CD14-positive monocyte (primary cell): ENCODE data around the gene RELN. TPM values are rescaled to one million over a fixed set of nuclear protein-coding genes. Genes with fewer than 3 reads are reported as not detected.

Experiments used
- DNase-seq, 3 donors: peaks; one replicate each; pipeline ENCODE4 v3.0.0-alpha.2; 2011 to 2022
- H2AFZ ChIP-seq: 2 replicates; pipeline ENCODE4 v1.6.0; 2012; ENCODE audit warnings: mild to moderate bottlenecking, low read depth, low read length, inconsistent platforms; ENCODE audit not compliant: insufficient read depth, poor library complexity, severe bottlenecking
- H3K27ac ChIP-seq, 2 donors: 1 replicate in 1 of 2; 2 replicates in 1 of 2; pipeline ENCODE4 v1.5.1; 2012 to 2013; ENCODE audit warnings: low read length in 2 of 2, control low read depth in 1 of 2, inconsistent platforms in 1 of 2, low read depth in 1 of 2, mild to moderate bottlenecking in 1 of 2
- H3K27me3 ChIP-seq, 2 donors: one replicate each; pipeline versions ENCODE4 v1.6.0 to v1.6.1; 2011 to 2013; ENCODE audit warnings: low read length in 2 of 2; ENCODE audit not compliant: control insufficient read depth in 2 of 2, insufficient read depth in 2 of 2
- H3K36me3 ChIP-seq, 2 donors: replicated peaks in 1 of 2; 1 replicate in 1 of 2; 2 replicates in 1 of 2; pipeline versions ENCODE4 v1.5.1 to v1.6.1; 2012 to 2013; ENCODE audit warnings: low read length in 2 of 2, control low read depth in 1 of 2, inconsistent platforms in 1 of 2, mild to moderate bottlenecking in 1 of 2; ENCODE audit not compliant: insufficient read depth in 2 of 2, control insufficient read depth in 1 of 2
- H3K4me1 ChIP-seq, 2 donors: 1 replicate in 1 of 2; 2 replicates in 1 of 2; pipeline versions ENCODE4 v1.5.1 to v1.6.1; 2012 to 2013; ENCODE audit warnings: low read length in 2 of 2, control low read depth in 1 of 2, inconsistent platforms in 1 of 2, mild to moderate bottlenecking in 1 of 2, moderate library complexity in 1 of 2; ENCODE audit not compliant: insufficient read depth in 2 of 2, control insufficient read depth in 1 of 2
- H3K4me2 ChIP-seq: replicated peaks from 2 replicates; pipeline ENCODE3; 2012; ENCODE audit warnings: low read length, moderate library complexity, mild to moderate bottlenecking; ENCODE audit not compliant: poor library complexity, severe bottlenecking; ENCODE audit errors: extremely low read depth
- H3K4me3 ChIP-seq, 3 experiments: fragments of 200-600 bp in 1 of 3; sonication (generic) in 1 of 3; replicated peaks in 1 of 3; 1 replicate in 2 of 3; 2 replicates in 1 of 3; pipeline ENCODE4 v1.5.1; 2011 to 2013; ENCODE audit warnings: low read length in 3 of 3, mild to moderate bottlenecking in 3 of 3, control low read depth in 2 of 3, low read depth in 2 of 3, inconsistent platforms in 1 of 3, moderate library complexity in 1 of 3
- H3K79me2 ChIP-seq: 2 replicates; pipeline ENCODE4 v1.6.0; 2012; ENCODE audit warnings: mild to moderate bottlenecking, control low read depth, inconsistent platforms, low read length, moderate library complexity; ENCODE audit not compliant: insufficient read depth
- H3K9ac ChIP-seq: 2 replicates; pipeline ENCODE4 v1.6.0; 2017; ENCODE audit warnings: low read length, mild to moderate bottlenecking; ENCODE audit not compliant: insufficient read depth, poor library complexity, severe bottlenecking
- H3K9me3 ChIP-seq, 2 donors: replicated peaks in 1 of 2; 1 replicate in 1 of 2; 2 replicates in 1 of 2; pipeline versions ENCODE4 v1.5.1 to v1.6.1; 2012 to 2013; ENCODE audit warnings: low read length in 2 of 2, control low read depth in 1 of 2; ENCODE audit not compliant: control insufficient read depth in 1 of 2, insufficient read depth in 1 of 2
- H4K20me1 ChIP-seq: 2 replicates; pipeline ENCODE4 v1.6.0; 2012; ENCODE audit warnings: mild to moderate bottlenecking, low read length, control low read depth, moderate library complexity; ENCODE audit not compliant: insufficient read depth
- H3K27ac Mint-ChIP-seq, 7 donors: one replicate each; pipeline ENCODE4 v1.8.0; 2020; ENCODE audit warnings: mild to moderate bottlenecking in 7 of 7, mixed read lengths in 7 of 7, moderate library complexity in 6 of 7, inconsistent platforms in 2 of 7
- H3K27me3 Mint-ChIP-seq, 3 donors: one replicate each; pipeline ENCODE4 v1.8.0; 2021 to 2022; ENCODE audit warnings: low read depth in 3 of 3, mild to moderate bottlenecking in 3 of 3, mixed read lengths in 3 of 3, moderate library complexity in 3 of 3, inconsistent platforms in 1 of 3
- H3K36me3 Mint-ChIP-seq, 2 donors: one replicate each; pipeline ENCODE4 v1.8.0; 2020; ENCODE audit warnings: mixed read lengths in 2 of 2, inconsistent platforms in 1 of 2, mild to moderate bottlenecking in 1 of 2
- H3K4me1 Mint-ChIP-seq: one replicate; pipeline ENCODE4 v1.8.0; 2020; ENCODE audit warnings: mild to moderate bottlenecking, mixed read lengths
- H3K4me3 Mint-ChIP-seq, 2 donors: one replicate each; pipeline ENCODE4 v1.8.0; 2020; ENCODE audit warnings: mild to moderate bottlenecking in 2 of 2, mixed read lengths in 2 of 2, moderate library complexity in 1 of 2
- H3K9me3 Mint-ChIP-seq, 7 donors: one replicate each; pipeline ENCODE4 v1.8.0; 2020 to 2022; ENCODE audit warnings: mixed read lengths in 7 of 7, mild to moderate bottlenecking in 6 of 7, moderate library complexity in 6 of 7, inconsistent platforms in 2 of 7
- WGBS: methylation state at CpG from one replicate; pipeline ENCODE4 v1.1.5; 2013; ENCODE audit warnings: missing lambda C conversion rate; ENCODE audit not compliant: insufficient coverage; 5-methylcytosine and 5-hydroxymethylcytosine counted together
- intact Hi-C, 2 donors: fragments of 100-400 bp; cut with micrococcal nuclease; formaldehyde crosslinking; loops; one replicate each; pipeline versions ENCODE4 v1.15.0 to v1.15.1; 2023
- polyA plus RNA-seq, 3 donors: library from polyadenylated mRNA; depleted of rRNA in 1 of 3; unstranded in 2 of 3; stranded (reverse) in 1 of 3; fragments of 300-500 nt in 2 of 3; fragments of >200 nt in 1 of 3; fragmentation: Illumina TruSeq in 2 of 3; gene quantifications; 1 replicate in 2 of 3; 2 replicates in 1 of 3; pipeline ENCODE4 v1.2.3, GENCODE V29; 2012 to 2021
- TF ChIP-seq, protein P1 (sequence below): fragments of 200-600 bp; IDR thresholded peaks from one replicate; pipeline ENCODE4 v1.8.0; 2022; ENCODE audit warnings: antibody characterized with exemption, mild to moderate bottlenecking

The RELN gene
- polyA plus RNA-seq, 3 donors, result not detected

DNA sequence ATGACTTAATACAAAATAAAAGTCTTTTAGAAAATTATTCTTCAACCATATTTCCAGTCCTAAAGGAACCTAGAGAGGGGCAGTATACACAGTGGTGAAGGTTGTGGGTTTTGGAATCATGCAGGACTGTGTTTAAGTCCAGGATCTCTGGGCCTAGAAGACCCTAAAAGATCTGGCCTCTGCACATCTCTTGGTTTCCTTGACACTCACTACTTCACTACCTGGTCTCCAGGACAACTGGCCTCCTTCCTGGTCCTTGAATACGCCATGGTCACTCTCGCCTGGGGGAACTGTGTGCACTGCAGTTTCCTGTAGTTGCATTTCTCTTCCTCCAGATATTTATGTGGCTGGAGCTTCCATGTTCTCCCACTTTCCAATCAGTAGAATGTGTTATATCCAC, 360.7 kb downstream of the RELN start:
- H3K4me3 Mint-ChIP-seq, result no peak overlapping the region
- H3K9me3 Mint-ChIP-seq, result peaks cover 0 to 2% (median 0%) of the 10 kb centered on the region in 7 donors
- no peaks in the 10 kb centered on the region for H3K27me3 ChIP-seq
- H3K4me2 ChIP-seq, result no peak overlapping the region
- H3K27me3 Mint-ChIP-seq, result peaks cover 0 to 3% (median 1%) of the 10 kb centered on the region in 3 donors
- no peaks in the 10 kb centered on the region for H3K4me1 Mint-ChIP-seq
- H3K79me2 ChIP-seq, result no peaks in the 10 kb centered on the region
- H3K9ac ChIP-seq, result no peak overlapping the region
- WGBS, result 74% methylated on average over 2 of the region's 2 CpGs
- H3K9me3 ChIP-seq, result no peaks in the 10 kb centered on the region
- no peaks in the 10 kb centered on the region for H3K4me1 ChIP-seq
- H3K36me3 Mint-ChIP-seq, result no peaks in the 10 kb centered on the region
- H3K4me3 ChIP-seq, result no peak overlapping the region
- no peak for DNase-seq
- no peaks in the 10 kb centered on the region for H4K20me1 ChIP-seq
- H2AFZ ChIP-seq, result no peak overlapping the region
- H3K27ac Mint-ChIP-seq, result no peak overlapping the region
- TF ChIP-seq, protein P1, sequence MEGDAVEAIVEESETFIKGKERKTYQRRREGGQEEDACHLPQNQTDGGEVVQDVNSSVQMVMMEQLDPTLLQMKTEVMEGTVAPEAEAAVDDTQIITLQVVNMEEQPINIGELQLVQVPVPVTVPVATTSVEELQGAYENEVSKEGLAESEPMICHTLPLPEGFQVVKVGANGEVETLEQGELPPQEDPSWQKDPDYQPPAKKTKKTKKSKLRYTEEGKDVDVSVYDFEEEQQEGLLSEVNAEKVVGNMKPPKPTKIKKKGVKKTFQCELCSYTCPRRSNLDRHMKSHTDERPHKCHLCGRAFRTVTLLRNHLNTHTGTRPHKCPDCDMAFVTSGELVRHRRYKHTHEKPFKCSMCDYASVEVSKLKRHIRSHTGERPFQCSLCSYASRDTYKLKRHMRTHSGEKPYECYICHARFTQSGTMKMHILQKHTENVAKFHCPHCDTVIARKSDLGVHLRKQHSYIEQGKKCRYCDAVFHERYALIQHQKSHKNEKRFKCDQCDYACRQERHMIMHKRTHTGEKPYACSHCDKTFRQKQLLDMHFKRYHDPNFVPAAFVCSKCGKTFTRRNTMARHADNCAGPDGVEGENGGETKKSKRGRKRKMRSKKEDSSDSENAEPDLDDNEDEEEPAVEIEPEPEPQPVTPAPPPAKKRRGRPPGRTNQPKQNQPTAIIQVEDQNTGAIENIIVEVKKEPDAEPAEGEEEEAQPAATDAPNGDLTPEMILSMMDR, result no peak
- intact Hi-C loops, result no loop called here
- H3K36me3 ChIP-seq, result no peaks in the 10 kb centered on the region
- H3K27ac ChIP-seq, result no peak overlapping the region

DNA sequence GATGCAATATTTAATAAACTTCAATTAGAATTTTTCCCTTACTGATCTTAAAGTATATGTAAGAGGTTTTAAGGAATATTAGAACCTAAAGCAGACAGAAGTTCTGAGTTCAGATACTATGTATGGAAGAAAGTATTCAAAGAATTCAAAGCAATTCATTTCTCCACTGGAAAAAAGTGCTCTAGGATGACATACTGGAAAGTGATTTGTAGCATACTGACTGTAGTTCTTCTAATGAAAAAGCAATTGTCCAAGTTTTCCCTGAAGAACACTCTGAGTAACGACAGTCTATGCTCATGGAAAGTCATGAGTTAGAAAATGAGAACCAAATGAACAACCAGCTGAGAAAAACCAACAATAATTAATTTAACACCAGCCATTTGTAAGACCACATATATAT, 362.7 kb downstream of the RELN start:
- no CpG with 5 or more reads among the region's 1 CpG for WGBS
- Mint-ChIP-seq H3K27me3 (peaks cover 0 to 3% (median 1%) of the 10 kb centered on the region in 3 donors), H3K4me1 (no peaks in the 10 kb centered on the region), H3K9me3 (peaks cover 0 to 4% (median 0%) of the 10 kb centered on the region in 7 donors), H3K27ac (no peak overlapping the region), H3K36me3 (no peaks in the 10 kb centered on the region), H3K4me3 (no peak overlapping the region)
- no peaks in the 10 kb centered on the region for H3K36me3 ChIP-seq
- TF ChIP-seq, protein P1, result no peak
- no peak overlapping the region for H3K9ac ChIP-seq
- no peaks in the 10 kb centered on the region for H3K9me3 ChIP-seq
- H3K79me2 ChIP-seq, result no peaks in the 10 kb centered on the region
- no peak overlapping the region for H3K27ac ChIP-seq
- intact Hi-C loops, result no loop called here
- no peaks in the 10 kb centered on the region for H3K27me3 ChIP-seq
- H3K4me1 ChIP-seq, result no peaks in the 10 kb centered on the region
- H4K20me1 ChIP-seq, result no peaks in the 10 kb centered on the region
- DNase-seq, result no peak
- H3K4me2 ChIP-seq, result no peak overlapping the region
- no peak overlapping the region for H3K4me3 ChIP-seq
- no peak overlapping the region for H2AFZ ChIP-seq
